Left renal cortex interstitium (tissue), 4 donors: ENCODE measurements around the gene DNAJC2. TPM values are rescaled to one million over a fixed set of nuclear protein-coding genes. Genes with fewer than 3 reads are reported as not detected.

Experiments used
- DNase-seq, 4 donors: peaks; one replicate each; pipeline ENCODE4 v3.0.0-alpha.2; 2013; ENCODE audit warnings: low read depth in 4 of 4, low spot score in 2 of 4, missing footprints in 1 of 4
- polyA plus RNA-seq, 4 donors: library from polyadenylated mRNA; unstranded; fragments of 120-200 nt; gene quantifications; one replicate each; pipeline ENCODE4 v1.2.1, GENCODE V29; 2013; ENCODE audit not compliant: insufficient read length in 4 of 4

Gene DNAJC2
- polyA plus RNA-seq: 10 to 100 TPM; 41.3 to 53.7 (median 51.3) TPM

GRCh38 chr7:103344453-103345149 is at the start of gene DNAJC2:
Gene DNAJC2, minus strand, starts transcription at chr7:103344767. Its CDS starts 145 bp downstream, at chr7:103344622.
- peak; percentile 64 to 83 (median 74) for DNase-seq

- no peak for DNase-seq
Measured at GRCh38 chr7:103391976-103392375, 47.4 kb upstream of the DNAJC2 start.

GRCh38 chr7:103391150-103391549 is 46.6 kb upstream of the DNAJC2 start:
- DNase-seq: no peak

GRCh38 chr7:103389263-103389662 is 44.7 kb upstream of the DNAJC2 start:
- DNase-seq: no peak

GRCh38 chr7:103388469-103389140 is 44.0 kb upstream of the DNAJC2 start:
- DNase-seq: no peak

GRCh38 chr7:103387242-103387641 is 42.7 kb upstream of the DNAJC2 start:
- DNase-seq: no peak

- no peak for DNase-seq
Measured at GRCh38 chr7:103382032-103382402, 37.5 kb upstream of the DNAJC2 start.

GRCh38 chr7:103381280-103382031 is 36.9 kb upstream of the DNAJC2 start:
- DNase-seq: no peak

GRCh38 chr7:103380395-103381191 is 36.0 kb upstream of the DNAJC2 start:
- no peak for DNase-seq

- DNase-seq: no peak
Measured at GRCh38 chr7:103379270-103379975, 34.9 kb upstream of the DNAJC2 start.

- DNase-seq: no peak
Measured at GRCh38 chr7:103373866-103374643, 29.5 kb upstream of the DNAJC2 start.

- no peak for DNase-seq
Measured at GRCh38 chr7:103369432-103369831, 24.9 kb upstream of the DNAJC2 start.

- DNase-seq: no peak
Measured at GRCh38 chr7:103349805-103350204, 5.2 kb upstream of the DNAJC2 start.

GRCh38 chr7:103348959-103349358 is 4.4 kb upstream of the DNAJC2 start:
- no peak for DNase-seq

- no peak for DNase-seq
Measured at GRCh38 chr7:103348452-103348851, 3.9 kb upstream of the DNAJC2 start.

GRCh38 chr7:103347507-103348267 is 3.1 kb upstream of the DNAJC2 start, which contains the start of gene PSMC2:
Gene PSMC2, plus strand, starts transcription at chr7:103347643. Its CDS starts 69 bp downstream, at chr7:103347712.
- DNase-seq: peak; percentile 84 to 94 (median 91)

GRCh38 chr7:103346396-103346795 is 1.8 kb upstream of the DNAJC2 start:
- no peak for DNase-seq

GRCh38 chr7:103343758-103344452 is 662 bp downstream of the DNAJC2 start:
- DNase-seq: peak in 3 of 4 donors; percentile 2 to 27 (median 27)
